Measurements from ENCODE around the gene KREMEN2. TPM values are rescaled to one million over a fixed set of nuclear protein-coding genes. Genes with fewer than 3 reads are reported as not detected.

The KREMEN2 gene
- total RNA-seq, 1 donor from 2014 or later: not detected

DNA sequence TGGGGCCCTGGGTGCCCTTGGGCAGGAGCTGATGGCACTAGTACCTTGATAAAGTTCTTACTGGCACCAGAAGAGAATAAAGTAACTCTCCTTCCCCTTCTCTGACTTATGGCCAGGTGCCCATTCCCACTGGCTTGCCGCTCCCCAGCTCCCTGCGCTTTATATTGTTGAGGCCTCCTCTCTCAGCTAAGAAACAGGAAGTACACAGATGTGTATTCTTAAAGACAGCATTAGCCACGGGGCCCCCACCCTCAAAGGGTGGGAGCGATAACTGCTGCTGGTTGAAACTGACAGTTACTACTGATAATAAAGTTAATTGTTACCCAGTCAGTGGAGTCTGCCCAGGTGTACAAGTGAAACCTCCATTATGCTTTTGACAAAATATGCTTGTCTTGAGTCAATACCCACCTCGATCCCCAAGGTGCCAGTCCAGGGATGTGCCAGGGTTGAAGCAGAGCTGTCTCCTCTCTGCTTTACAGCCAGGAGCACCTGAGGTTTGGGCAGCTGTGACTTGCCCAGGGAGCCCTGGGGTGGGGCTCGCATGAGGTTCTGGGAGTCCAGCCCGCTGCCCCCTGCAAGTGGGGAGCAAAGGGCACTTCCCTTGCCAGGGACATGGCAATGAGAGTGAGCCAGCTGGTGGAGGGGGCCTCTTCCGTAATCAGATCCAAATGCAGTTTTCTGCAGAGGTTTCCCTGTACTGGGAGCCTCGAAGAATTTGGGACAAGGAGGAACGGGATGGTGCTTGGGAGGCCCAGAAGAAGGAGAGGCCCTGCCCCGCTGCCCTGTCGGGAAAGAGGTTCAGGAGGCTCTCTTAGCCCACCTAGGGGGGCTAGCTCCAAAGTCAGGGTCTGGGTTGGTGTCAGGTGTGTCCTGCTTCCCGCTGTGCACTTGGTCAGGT, 43.2 kb downstream of the KREMEN2 start:
- no peak for DNase-seq (ENCODE audit: low spot score in 2 of 2)
- Histone ChIP-seq H3K9me3 (no peaks in the 10 kb centered on the region), H3K36me3 (no peaks in the 10 kb centered on the region), H3K27ac (no peak overlapping the region), H3K4me1 (peaks cover 0 to 4% of the 10 kb centered on the region in 2 donors), H3K4me3 (no peak overlapping the region), H3K27me3 (peaks cover 13% of the 10 kb centered on the region)
- TF ChIP-seq, protein P1, sequence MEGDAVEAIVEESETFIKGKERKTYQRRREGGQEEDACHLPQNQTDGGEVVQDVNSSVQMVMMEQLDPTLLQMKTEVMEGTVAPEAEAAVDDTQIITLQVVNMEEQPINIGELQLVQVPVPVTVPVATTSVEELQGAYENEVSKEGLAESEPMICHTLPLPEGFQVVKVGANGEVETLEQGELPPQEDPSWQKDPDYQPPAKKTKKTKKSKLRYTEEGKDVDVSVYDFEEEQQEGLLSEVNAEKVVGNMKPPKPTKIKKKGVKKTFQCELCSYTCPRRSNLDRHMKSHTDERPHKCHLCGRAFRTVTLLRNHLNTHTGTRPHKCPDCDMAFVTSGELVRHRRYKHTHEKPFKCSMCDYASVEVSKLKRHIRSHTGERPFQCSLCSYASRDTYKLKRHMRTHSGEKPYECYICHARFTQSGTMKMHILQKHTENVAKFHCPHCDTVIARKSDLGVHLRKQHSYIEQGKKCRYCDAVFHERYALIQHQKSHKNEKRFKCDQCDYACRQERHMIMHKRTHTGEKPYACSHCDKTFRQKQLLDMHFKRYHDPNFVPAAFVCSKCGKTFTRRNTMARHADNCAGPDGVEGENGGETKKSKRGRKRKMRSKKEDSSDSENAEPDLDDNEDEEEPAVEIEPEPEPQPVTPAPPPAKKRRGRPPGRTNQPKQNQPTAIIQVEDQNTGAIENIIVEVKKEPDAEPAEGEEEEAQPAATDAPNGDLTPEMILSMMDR (IDR thresholded peaks at IDR 0.05): no peak
- intact Hi-C loops (cut with DNase I): no loop called here

DNA sequence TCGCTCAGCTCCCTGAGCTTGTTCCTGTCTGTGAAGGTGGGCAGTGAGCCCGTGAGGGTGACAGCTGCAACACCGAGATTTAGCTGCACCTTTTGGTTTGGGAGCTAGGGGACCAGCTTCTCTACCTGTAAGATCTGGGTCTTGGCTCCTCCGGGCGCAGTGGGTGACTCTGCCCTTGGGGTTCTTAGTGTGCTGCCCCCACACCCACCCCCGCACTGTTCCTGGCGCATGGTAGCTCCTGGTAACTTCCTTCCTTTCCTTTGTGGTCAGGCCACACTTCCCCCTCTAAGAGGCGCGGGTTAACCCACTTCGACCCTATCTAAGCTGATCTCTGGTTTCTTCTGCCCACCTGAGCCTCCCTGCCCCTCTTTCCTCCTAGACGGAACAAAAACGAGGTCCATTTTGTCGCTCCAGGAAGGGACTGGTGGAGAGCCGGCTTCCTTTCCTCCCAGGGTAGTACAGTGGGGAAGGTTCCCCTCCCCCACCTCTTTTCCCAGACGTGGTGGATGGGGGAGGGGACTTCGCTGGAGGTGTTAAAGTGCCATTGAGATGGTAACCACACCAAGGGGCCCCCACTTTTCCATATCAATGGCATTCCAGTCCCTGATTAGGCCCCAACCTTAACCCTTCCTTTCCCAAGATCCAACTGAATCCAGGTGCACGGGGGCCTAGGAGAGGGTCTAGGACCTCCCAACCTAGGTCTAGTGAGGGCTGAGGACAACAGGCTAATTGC, 44.0 kb downstream of the KREMEN2 start:
- H3K27me3 ChIP-seq: peaks cover 19% of the 10 kb centered on the region
- intact Hi-C loops (cut with DNase I): no loop called here
- H3K9me3 ChIP-seq: no peaks in the 10 kb centered on the region
- no peak for DNase-seq (ENCODE audit: low spot score in 2 of 2)
- H3K27ac ChIP-seq: no peak overlapping the region
- TF ChIP-seq, protein P1 (IDR thresholded peaks at IDR 0.05): no peak
- no peaks in the 10 kb centered on the region for H3K36me3 ChIP-seq
- peaks cover 0 to 4% of the 10 kb centered on the region in 2 donors for H3K4me1 ChIP-seq
- no peak overlapping the region for H3K4me3 ChIP-seq

DNA sequence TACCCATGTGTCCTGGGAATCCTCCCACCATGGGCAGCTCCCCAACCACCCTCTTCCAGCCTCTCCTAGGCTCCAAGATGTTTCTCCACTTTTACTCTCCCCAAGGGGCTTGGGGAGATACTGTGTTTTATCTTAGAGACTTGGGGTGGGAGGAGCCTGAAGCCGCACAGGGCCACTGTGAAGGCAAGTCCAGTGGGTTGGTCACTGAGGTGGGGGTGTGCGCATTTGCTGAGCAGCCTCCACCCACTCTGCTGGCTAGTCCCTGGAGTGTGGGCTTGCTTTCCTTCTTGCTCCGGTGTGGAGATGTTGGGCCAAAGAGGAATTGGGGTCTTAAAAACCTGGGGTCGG, 44.6 kb downstream of the KREMEN2 start:
- Histone ChIP-seq H3K36me3 (no peaks in the 10 kb centered on the region), H3K27me3 (peaks cover 20% of the 10 kb centered on the region), H3K4me3 (no peak overlapping the region), H3K4me1 (peaks cover 0 to 4% of the 10 kb centered on the region in 2 donors), H3K9me3 (no peaks in the 10 kb centered on the region), H3K27ac (no peak overlapping the region)
- no peak for DNase-seq (ENCODE audit: low spot score in 2 of 2)
- TF ChIP-seq, protein P1 (IDR thresholded peaks at IDR 0.05): no peak
- intact Hi-C loops (cut with DNase I): no loop called here

DNA sequence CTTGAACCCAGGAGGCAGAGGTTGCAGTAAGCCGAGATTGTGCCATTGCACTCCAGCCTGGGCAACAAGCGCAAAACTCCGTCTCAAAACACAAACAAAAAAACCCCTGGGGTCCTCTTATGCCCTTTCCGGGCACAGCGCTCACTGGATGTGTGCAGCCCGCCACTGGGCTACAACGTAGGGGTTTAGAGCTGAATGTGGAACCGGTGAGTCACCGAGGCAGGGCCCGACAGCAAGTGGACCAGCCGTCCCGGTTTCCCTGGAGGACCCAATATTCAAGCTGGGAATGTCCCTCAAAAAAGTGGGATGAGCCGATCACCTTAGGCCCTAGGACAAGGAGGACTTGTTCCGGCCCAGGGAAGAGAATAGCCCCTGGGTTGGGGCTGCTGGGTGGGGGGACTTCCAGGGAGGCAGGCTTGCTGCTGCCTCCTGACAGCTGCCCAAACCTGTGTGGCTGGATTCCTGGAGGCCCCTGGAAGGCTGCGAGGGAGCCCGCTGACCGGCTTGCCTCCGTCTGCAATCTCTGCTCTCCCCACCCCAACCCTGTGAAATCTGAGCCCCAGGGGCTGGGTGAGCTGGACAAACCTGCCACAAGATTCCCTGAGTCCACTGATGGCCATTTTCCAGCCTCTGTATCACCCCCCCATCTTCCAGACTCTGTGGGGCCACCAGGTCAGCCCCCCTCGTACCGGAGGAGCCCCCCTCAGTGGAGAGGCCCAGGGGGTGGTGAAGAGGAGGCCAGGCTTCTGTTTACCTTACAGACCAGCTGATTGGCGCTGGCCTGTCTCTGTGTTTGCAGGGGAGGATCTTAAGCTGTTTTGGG, 45.7 kb downstream of the KREMEN2 start:
- Histone ChIP-seq H3K27ac (no peak overlapping the region), H3K4me1 (peaks cover 0 to 3% of the 10 kb centered on the region in 2 donors), H3K36me3 (no peaks in the 10 kb centered on the region), H3K4me3 (no peak overlapping the region), H3K9me3 (no peaks in the 10 kb centered on the region), H3K27me3 (peaks cover 27% of the 10 kb centered on the region)
- TF ChIP-seq, protein P1 (IDR thresholded peaks at IDR 0.05): no peak
- intact Hi-C loops (cut with DNase I): no loop called here
- DNase-seq (ENCODE audit: low spot score in 2 of 2): no peak

DNA sequence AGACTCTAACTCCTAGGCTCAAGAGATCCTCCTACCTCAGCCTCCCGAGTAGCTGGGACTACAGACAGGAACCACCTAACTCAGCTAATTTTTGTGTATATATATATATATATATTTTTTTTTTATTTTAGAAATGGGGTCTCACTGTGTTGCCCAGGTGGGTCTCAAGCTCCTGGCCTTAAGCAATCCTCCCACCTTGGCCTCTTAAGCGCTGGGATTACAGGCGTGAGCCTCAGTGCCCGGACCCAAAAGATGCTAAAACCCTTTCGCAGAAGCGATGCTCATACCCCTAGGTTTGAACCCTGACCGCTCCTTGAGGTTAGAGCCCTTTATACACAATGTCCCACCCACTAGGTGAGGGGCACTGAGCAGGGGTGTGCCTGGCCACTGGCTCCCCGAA, 46.4 kb downstream of the KREMEN2 start:
- Histone ChIP-seq H3K36me3 (no peaks in the 10 kb centered on the region), H3K9me3 (no peaks in the 10 kb centered on the region), H3K27ac (no peak overlapping the region), H3K4me3 (no peak overlapping the region), H3K4me1 (no peaks in the 10 kb centered on the region), H3K27me3 (peaks cover 22% of the 10 kb centered on the region)
- no peak for DNase-seq (ENCODE audit: low spot score in 2 of 2)
- intact Hi-C loops (cut with DNase I): no loop called here
- TF ChIP-seq, protein P1 (IDR thresholded peaks at IDR 0.05): no peak

Data from ascending aorta (tissue), 2 donors.